Stimulated activated CD4-positive, alpha-beta T cell treated with anti-CD3 and anti-CD28 coated beads, TNF-alpha, amount 100 ng/mL, for 4 hours (primary cell): ENCODE data around the gene PAK5.

Source experiments
- DNase-seq, 3 experiments: peaks; one replicate each; pipeline ENCODE4 v3.0.0-alpha.2; 2020; ENCODE audit warnings: low read depth in 3 of 3

Gene PAK5

GRCh38 chr20:9496155-9496554, 342.7 kb downstream of the PAK5 start:
- DNase-seq: no peak

- DNase-seq: no peak
Measured at GRCh38 chr20:9495701-9496100, 343.2 kb downstream of the PAK5 start.

GRCh38 chr20:9493803-9494202, 345.1 kb downstream of the PAK5 start:
- DNase-seq: no peak

GRCh38 chr20:9492067-9492466, 346.8 kb downstream of the PAK5 start:
- no peak for DNase-seq

DNA sequence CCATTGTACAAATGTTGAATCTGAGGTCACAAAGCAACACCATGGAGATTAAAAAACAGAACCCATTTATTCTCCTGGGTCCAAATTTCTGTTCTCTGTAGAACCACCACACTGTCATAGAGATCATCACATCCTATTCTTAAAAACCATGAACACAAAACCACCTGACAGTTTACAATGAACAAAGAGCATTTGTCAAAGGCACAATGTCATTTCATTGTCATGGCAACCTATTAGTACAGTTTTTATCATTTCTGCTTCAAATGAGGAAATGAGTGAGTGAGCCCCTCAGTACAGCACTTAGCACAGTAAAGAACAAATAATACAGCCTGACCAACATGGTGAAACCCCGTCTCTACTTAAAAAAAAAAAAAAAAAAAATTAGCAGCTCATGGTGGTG, 347.6 kb downstream of the PAK5 start:
- no peak for DNase-seq

GRCh38 chr20:9490631-9491030, 348.2 kb downstream of the PAK5 start:
- no peak for DNase-seq

DNA sequence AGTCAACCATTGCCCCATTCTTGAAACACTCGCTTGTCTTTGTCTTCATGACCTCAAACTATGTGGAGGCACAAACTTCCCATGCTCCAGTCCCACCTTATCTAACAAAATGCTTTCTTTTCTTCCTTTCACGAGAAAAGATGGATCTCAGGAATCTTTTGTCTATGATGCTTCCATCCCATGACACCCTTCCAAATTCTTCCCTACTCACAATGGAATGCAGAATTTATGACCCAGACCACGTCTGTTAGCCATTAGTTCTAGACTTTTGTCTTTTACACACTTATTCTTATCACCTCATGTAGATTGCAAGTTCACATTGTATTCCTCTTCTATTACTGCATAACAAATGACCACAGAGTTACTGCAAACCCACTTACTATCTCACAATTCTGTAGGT, 348.7 kb downstream of the PAK5 start:
- no peak for DNase-seq

DNA sequence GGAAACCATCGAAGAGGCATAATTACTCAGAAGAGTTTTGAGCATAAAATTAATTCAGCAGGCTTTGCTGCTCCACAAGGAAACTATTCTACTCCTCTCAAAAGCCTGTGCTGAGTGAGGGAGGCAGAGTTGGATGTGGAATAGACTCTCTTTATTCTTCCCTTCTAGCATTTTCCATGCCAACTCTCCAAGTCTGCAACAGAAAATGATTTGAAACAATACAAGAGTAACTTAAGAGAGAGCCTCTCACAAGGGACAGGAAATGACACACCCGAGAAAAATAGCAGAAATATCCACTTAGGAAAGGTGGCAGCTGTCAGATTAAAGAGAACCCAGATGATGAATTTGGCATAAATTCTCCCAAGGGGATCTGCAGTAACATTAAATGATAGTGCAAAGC, 350.8 kb downstream of the PAK5 start:
- no peak for DNase-seq
